NCI-H345 treated with DMSO at 0.1 percent for 48 hours (cell line): Measurements from ENCODE around the gene BCAR1.
"Not testable (repeated sequence)": the region's sequence is repeated elsewhere in the genome, so short reads cannot be mapped to it uniquely, and the experiment has no call there.

Experiments used
- DNase-seq: peaks from one replicate; lab custom pipeline; 2025; ENCODE audit not compliant: unreplicated experiment; lab: John Stamatoyannopoulos, UW

The BCAR1 gene

DNA sequence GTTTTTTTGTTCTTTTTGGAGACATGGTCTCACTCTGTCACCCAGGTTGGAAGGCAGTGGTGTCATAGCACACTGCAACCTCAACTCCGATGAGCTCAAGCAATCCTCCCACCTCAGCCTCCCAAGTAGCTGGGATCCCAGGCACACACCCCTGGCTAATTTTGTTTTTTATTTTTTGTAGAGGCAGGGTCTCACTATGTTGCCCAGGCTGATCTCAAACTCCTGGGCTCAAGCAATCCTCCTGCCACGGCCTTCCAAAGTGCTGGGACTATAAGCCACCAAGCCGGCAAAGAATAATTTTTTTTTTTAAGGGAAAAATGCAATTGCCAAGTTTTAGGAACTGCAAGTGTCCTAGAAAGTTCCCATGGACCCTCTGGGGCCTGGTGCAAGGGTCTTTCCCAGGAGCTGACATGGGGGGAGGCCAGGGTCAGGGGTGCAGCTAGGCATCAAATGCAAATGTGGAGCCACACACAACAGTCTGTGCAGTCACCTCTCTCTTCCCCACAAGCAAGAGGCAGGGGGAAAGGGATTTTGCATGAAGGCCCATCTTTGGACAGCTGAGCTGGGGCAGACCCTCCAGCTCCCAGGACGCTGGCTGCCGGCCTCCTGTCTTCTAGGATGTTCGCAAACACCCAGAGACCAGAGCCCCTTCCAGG, 20.1 kb upstream of the BCAR1 start:
- DNase-seq: no peak

DNA sequence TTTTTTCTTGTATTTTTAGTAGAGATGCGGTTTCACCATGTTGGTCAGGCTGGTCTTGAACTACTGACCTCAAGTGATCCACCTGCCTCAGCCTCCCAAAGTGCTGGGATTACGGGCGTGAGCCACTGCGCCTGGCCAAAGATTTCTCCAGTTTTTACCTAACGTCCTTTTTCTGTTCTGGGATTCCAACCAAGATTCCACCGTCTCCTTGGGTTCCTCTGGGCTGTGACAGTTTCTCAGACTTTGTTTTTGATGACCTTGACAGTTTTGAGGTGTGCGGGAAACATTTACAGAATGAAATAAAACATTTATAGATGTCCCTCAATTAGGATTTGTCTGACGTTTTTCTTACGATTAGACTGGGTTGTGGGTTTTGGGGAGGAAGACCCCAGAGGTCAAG, 17.9 kb upstream of the BCAR1 start:
- not testable (repeated sequence) for DNase-seq

DNA sequence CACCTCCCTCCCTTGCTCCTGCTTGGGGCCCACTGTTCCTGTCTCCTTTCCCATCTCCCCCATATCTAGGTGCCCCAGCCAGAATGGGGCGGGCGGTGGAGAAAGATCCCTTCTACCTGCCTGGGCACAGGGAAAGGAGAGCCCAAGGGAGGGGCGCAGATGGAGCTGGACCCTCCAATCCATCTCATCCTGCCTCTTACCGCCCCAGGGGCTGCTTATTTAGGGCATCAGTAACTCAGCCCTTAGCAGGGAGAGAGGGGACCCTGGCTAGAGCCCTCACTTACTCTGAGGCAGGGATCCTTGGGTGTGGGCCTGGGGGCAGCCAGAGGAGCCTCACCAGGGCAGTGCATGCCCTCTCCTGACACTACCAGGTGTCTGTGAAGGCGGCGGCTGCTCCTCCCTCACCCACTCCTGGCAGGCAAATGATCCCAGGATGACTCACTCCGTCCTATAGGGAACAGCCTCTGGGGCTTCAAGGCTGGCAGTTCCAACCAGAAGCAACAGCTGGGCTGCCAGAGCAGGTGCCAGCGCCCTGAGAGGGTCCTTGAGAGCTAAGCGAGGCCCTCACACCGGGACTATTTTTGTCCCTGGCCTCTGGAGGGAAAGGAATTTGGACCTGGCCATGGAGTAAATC, 16.3 kb upstream of the BCAR1 start:
- DNase-seq: peak; percentile 52

DNA sequence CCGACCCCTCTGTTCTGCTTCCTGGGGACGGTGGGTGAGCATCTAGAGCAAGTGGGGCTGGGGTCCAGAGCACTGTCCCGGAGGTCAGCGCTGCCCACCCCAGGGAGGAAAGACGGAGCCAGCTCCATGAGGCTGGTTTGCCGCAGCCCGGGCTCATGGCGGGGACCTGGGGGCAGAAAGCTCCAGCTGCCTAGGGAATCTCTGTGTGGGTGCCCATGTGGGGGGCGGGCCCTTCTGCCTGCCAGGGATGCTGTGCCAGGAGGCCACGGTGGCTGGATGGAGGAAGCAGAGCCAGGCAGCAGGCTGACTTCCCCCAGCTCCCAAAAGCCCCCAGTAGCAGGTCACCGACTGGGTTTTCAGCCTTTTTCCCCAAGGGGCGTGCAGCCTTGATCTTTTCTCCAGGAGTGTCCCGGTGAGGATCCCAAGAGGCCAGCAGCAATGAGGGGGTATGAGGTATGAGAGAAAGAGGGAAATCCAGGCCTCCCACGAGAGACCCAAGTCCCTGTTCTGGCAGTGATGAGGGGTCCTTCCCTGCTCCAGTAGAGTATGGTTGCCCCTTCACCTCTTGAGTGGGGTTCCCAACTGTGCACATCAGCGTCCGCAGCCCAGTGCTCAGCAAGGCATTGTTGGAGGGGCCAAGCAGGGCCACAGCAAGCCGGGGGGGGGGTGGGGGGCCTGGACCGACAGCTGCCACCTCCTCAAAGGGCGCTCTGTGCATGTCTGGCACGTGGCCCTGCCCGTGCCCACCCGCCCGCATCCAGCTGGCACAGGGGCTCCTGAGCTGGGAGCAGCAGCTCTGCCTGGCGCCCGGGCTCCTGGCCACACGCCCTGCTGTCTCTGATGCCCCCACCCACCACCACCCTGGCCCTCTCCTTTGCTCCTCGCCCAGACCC, 15.6 kb upstream of the BCAR1 start:
- no peak for DNase-seq

DNA sequence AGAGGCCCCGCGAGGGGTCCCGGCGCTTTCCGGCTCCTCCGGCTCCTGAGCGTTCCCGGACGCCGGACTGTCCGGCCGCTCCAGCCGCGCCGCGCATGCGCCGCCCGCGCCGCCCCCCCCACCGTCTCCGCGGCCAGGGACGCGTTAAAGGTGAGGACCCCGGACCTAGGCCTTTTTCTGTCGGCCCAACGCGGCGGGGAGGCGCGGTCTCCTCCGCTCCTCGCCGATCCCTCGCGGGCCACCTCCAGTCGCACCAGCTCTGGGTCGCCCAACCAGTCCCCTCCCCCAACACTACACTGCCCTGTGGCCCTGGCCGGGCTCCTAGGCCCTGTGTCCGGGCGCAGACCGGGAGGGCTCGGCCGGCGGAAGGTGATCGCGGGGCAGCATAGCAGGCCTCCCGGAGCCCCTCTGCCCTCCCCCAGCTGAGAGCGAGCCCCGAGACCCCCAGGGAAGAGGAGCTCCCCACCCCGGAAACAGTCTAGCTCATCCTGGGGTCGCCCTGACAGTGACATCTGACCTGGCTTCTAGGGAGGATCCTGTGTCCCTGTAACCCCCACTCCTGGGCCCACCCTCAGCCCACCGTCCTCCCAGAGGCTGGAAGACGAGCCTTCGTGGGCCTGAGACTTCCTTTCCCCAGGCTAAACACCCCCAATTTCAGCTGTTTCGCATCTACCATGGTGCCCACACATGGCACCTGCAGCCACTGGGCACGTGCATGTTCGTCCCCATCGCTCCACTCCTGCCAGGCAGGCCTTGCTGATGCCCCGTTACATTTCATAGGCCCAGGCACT, 14.7 kb upstream of the BCAR1 start:
- no peak for DNase-seq

DNA sequence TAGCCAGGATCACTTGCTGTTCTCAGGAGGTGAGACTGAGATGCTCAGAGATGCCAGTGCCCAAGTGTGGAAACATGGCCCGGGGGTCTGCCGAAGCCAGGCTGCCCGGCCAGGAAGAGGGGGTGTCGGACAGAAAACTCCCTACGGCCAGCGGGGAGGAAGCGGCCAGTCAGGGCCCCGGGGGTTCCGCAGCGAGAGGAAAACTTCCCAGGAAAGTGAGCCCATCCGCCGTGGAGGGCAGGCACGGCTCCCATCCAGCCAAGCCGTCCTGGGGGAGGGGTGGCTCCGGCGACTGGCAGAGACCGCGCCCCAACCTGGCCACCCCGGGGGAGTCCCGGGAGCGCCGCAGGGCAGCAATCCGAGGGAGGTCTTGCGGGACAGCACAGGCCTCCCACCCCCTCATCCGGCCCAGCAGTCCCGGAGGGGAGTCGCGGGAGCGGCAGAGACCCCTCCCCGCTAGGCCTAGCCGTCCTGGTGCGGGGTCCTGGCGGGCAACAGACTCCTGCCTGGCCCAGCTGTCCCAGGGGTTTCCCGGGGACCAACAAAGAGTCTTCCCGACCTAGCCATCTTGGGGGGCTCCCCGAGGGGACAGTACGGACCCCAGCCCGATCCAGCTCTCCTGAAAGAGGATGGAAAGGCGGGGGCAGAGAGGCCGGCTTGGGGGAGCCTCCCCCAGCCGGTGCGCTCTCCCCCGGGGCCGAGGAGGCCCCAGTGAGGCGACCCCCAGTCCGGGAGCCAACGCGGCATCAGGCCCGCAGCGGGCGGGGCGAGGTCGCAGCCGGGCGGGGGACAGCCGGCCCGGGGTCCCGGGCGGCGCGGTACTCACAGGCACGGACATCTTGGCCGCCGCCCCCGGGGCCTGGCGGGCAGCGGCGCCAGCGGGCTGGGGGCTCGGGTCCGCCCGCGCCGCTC, 13.8 kb upstream of the BCAR1 start:
- DNase-seq: no peak

DNA sequence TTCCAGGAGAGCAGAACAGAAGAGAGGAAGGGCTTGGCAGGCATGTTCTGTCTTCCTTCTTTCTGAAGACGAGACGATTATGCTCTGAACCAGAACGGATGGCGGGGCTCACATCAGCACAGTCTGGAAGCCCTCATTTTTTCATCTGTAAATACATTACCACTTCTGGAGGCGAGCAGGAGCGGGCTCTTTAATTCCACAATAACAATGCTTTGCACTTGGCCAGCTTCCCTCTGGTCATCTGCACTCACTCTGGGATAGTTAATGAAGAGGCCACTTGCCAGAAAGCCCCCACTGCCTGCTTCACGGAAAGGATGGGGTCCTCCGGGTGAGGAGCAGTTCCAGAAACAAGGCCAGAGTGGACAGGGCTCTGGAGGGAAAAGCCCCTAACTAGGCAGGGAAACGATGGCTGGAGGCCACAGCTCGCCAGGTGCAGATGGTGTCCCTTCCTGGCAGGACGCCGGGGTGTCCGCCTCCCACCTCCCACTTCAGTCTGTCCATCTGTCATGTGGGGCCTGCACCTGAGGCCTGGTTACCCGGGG, 13.1 kb upstream of the BCAR1 start:
- DNase-seq: no peak

DNA sequence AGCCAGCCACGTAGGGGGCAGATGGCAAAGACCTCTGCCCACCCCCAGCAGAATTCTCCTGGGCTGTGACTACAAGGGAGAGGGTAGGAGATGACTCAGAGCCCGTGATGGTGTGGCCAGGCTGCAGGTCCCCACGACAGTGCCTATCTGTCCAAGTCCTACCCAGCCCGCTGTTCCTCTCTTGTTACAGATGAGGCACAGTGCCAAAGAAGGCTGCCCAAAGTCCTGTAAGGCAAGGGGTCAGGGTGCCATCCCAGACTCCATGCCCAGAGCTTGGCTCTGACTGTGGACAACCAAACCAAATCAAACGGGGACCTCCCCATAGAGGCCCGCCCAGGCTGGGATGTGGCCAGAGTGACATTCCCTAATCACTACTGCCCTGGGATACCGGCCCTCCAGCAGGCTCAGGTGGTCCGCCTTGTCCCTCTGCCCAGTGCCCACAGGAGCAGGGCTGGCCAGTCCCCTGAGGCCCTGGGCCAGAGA, 12.6 kb upstream of the BCAR1 start:
- DNase-seq: no peak

DNA sequence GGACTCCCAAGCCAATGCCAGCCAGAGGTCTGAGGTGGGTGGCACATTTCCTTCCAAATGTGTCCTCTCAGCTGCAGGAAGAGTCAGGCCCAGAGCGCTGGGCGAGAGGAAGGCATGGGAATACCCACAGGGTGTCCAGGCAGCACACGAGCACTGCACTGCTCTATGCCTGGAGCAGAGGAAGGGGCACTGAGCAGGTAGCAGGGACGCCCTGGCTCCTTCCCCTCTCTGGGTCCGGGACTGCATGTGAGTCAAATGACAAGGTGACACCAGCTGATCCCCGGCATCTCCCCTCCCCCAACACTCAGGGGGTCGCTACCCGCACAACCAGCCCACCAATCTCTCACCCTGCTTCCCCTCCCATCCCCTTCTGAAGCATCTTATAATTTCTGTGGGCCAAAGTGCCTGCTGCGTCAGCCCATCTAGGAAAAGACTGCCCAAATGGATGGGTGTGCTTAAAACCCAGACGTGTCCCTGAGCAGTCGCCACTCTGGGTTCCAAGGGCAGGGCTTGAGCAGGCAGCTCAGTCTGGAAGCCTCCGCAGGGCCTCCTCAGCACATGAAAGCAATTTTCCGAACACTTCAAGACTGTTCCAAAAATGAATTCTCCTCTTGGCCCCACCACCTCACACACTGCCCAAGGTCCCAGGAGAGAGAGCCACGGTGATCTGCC, 12.0 kb upstream of the BCAR1 start:
- DNase-seq: no peak

DNA sequence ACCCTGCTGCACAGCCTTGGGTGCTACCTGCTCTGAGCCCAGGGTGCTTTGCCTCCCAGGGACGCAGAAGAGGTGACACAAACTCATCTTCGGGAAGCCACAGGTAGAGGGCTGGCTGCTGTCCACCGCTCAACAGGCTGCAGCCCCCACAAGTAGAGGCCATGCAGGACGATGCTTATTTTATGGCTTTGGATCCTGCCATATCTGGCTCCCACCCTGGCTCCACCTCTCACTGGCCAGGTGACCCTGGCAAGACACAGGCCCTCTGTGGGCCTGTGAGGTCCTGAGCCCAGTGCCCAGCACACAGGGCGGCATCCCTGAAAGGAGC, 11.3 kb upstream of the BCAR1 start:
- no peak for DNase-seq

DNA sequence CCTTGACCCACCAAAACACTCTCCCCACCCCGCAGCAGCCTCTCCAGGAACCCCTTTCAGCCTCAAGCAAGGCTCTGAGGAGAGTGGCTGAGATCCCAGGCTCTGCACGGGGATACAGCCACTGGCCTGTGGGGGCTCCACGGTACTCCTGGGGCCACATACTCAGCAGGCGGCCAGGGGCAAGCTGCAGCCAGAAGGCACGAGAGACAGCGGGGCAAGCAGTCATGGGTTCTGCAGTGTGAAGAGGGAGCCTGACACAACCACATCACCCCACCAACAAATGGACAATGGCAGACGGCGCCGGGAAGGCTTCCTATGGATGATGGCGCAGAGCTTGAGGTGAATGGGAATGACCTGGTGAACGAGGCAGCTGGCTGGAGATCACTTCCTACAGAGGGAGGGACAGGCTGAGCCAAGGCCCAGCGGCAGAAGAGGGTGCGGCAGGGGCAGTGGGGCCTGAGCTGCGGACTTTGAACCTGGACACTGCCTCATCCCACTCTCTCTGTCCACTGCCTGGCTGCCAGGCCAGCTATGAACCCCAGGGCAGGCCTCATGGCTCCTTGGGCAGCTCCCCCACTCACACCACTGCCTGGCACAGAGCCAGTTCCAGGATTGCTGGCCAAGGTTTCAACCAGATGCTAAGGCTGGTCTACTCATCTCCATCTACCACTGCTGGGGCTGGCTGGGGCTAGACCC, 10.8 kb upstream of the BCAR1 start:
- no peak for DNase-seq

DNA sequence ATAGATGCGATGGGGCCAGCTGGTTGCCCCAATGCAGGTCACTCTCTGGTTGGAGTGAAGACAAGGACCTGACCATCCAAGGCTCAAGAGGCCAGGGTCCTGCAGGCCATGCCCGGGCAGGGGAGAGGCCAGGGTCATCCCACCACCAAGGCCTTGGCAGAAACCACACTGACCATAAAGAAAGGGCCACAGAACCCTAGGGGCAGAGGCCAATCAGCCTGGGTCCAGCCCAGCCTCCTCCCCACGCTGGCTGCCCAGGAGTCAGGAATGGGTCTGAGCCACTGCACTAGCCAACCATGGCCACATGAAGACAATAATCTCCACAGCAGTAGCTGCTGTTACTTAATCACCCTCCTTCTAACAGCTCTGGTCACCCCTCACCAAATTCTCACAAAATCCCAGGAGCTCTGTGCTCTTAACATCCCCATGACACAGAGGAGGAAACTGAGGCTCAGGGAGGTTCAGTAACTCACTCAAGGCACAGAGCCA, 10.2 kb upstream of the BCAR1 start:
- no peak for DNase-seq

DNA sequence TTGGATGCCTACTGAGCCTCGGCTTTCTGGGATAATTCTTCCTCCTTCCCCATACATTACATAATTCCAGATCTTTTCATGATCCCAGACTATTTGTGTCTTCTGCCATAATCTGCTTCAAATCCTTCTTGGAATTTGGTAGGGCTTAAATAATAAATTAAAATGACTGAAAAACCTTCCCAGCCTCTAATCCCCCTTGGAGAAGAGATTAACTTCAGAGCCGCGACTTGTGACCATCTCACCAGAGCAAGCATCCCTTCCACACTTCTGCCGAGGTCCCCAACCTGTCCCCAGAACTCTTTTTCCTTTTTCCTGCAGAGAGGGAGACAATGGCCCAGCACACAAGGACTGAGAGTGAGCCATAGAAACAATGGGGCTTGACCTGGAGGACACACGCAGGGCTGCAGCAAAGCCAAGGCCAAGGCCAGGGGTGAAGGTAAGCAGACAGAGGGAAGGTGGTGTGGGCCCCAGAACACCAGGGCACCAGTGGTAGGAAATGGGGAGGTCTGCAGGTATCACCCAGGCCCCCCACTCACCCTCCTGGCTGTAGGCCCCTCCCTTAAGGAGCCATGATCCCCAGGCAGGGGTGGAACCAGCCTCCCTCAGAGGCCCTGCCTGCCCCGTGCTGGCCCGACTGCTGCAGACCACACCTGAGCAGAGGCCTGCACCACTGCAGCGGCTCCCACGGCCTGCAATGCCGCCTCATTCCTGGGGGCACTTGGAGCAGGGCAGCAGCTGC, 9.6 kb upstream of the BCAR1 start:
- DNase-seq: no peak

DNA sequence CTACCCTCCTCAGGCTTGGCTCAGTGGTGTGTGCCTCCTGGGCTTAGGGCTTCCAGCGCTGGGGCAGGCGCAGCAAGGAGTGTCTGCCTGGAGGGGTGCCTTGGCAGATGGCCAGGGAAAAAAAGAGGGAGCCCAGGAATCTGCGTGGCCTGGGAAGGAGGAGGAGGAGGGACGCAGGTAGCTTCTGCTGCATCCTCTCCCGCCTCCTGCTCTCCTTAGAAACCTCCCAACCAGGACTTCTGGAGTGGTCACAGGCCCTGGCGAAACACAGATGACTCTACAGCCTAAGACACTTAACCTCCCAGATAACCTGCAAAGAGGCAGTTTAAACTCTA, 7.3 kb upstream of the BCAR1 start:
- no peak for DNase-seq

DNA sequence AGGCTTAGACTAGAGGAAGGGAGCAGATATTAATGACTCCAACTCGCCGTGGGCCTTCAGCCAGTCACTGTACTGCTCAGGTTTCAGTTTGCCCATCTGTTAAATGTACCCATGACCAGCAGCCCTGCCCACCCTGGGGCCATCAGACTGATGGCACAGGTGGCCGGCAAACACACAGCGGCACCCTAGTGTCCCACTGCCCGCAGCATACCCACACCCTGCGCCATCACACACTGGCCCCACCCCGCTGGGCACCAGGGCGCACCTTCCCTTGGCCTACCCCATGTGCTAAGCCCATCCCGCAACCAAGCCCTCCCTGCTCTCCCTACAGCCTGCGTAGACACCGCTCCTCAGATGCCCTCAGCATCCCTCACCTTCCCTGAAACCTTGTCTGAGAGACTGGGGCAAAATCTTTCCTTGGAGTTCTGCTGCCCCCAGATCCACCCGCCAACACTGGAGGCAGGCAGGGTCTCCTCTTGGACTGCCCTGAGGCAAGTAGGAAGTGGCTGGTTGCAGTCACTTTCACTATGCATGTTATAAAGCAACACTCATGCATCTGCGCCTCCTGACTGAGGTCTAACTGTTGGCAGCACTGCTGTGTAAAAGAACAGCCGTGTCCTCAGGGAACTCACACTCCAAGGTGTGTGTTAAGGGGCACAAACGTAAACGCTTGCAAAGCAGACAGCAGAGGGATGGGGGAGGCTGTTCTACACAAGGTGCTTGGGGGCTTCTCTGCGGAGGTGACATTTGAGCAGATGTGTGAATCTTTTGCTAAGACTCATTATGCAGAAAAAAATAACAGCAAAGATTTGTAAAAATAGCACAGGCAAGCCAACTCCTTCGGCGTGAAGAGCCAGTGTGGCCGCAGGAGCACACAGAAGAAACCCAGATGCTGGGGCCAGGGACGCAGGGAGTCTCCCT, 6.7 kb upstream of the BCAR1 start:
- no peak for DNase-seq

DNA sequence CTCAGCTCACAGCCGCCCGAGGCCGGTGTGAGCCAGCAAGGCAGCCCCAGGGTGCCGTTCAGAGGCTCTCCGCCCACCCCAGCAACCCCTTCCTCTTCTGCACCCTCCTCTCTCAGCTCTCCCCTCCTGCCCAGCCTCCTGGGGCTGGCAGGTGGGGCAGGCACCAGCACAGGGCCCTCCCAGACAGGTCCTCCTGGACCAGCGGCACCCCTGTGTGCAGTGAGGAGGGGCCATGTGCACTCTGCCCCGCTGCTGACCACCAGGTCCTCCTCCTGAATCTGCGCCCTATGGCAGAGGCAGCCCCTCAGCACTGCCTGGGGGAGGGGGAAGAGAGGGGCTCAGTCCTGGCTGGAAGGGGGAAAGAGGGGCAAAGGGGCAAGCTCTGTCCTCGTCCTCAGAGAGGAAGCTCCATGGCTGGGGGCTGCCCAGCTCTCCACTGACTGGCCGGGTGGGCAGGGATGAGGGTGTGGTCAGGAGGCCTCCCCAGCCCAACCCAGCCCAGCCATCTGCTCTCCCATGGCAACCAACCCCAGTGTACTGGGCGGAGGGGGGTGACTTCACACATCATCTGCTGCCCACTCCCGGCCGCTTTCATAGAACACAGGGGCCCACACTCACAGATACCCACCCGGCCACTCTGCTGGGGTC, 5.4 kb upstream of the BCAR1 start:
- no peak for DNase-seq
